HG03565 (cell line): ENCODE results near the gene CXCL17.

Source experiments
- ATAC-seq: cut with Tn5 transposase; IDR thresholded peaks from one replicate; pipeline ENCODE4 v1.9.1; 2021; ENCODE audit warnings: mild to moderate bottlenecking, moderate library complexity; ENCODE audit not compliant: unreplicated experiment

CXCL17 gene

GRCh38 chr19:42426643-42427042 is 16.1 kb downstream of the CXCL17 start:
- no peak for ATAC-seq

GRCh38 chr19:42424712-42425131 is 18.0 kb downstream of the CXCL17 start:
- ATAC-seq = no peak

- ATAC-seq = no peak
Measured at GRCh38 chr19:42424345-42424707, 18.4 kb downstream of the CXCL17 start.

- peak; percentile 70 for ATAC-seq
Measured at GRCh38 chr19:42423462-42424344, 19.0 kb downstream of the CXCL17 start.

- peak; percentile 17 for ATAC-seq
Measured at GRCh38 chr19:42422901-42423461, 19.8 kb downstream of the CXCL17 start.

- ATAC-seq = no peak
Measured at GRCh38 chr19:42422092-42422900, 20.4 kb downstream of the CXCL17 start.

GRCh38 chr19:42421591-42422031 is 21.1 kb downstream of the CXCL17 start:
- no peak for ATAC-seq

- no peak for ATAC-seq
Measured at GRCh38 chr19:42421101-42421500, 21.6 kb downstream of the CXCL17 start.

GRCh38 chr19:42420055-42420544 is 22.6 kb downstream of the CXCL17 start:
- ATAC-seq = peak; percentile 38

GRCh38 chr19:42419309-42419708 is 23.4 kb downstream of the CXCL17 start:
- ATAC-seq = no peak

- no peak for ATAC-seq
Measured at GRCh38 chr19:42412661-42413076, 30.1 kb downstream of the CXCL17 start.

GRCh38 chr19:42412227-42412626 is 30.5 kb downstream of the CXCL17 start:
- no peak for ATAC-seq

- ATAC-seq = no peak
Measured at GRCh38 chr19:42411581-42412178, 31.1 kb downstream of the CXCL17 start.

- no peak for ATAC-seq
Measured at GRCh38 chr19:42410371-42410770, 32.4 kb downstream of the CXCL17 start.

- no peak for ATAC-seq
Measured at GRCh38 chr19:42409477-42409876, 33.3 kb downstream of the CXCL17 start.

GRCh38 chr19:42407816-42408175 is 35.0 kb downstream of the CXCL17 start:
- ATAC-seq = no peak

- ATAC-seq = no peak
Measured at GRCh38 chr19:42407085-42407815, 35.5 kb downstream of the CXCL17 start.

GRCh38 chr19:42406111-42406510 is 36.6 kb downstream of the CXCL17 start:
- no peak for ATAC-seq

- no peak for ATAC-seq
Measured at GRCh38 chr19:42403586-42403985, 39.2 kb downstream of the CXCL17 start.

GRCh38 chr19:42402376-42403116 is 40.2 kb downstream of the CXCL17 start:
- no peak for ATAC-seq
